Skeletal muscle tissue (tissue), 4 donors: Measurements from ENCODE around the gene EGLN3. TPM values are rescaled to one million over a fixed set of nuclear protein-coding genes. Genes with fewer than 3 reads are reported as not detected.

Experiments used
- H3K27ac ChIP-seq: one replicate; pipeline ENCODE4 v1.7.0; 2013; ENCODE audit warnings: mild to moderate bottlenecking, low read depth, low read length, inconsistent platforms
- H3K27me3 ChIP-seq, 3 donors: one replicate each; pipeline ENCODE4 v1.7.0; 2013; ENCODE audit warnings: low read length in 3 of 3; ENCODE audit not compliant: control insufficient read depth in 3 of 3, insufficient read depth in 3 of 3
- H3K36me3 ChIP-seq, 3 donors: one replicate each; pipeline ENCODE4 v1.7.0; 2013; ENCODE audit warnings: low read length in 3 of 3; ENCODE audit not compliant: control insufficient read depth in 3 of 3, insufficient read depth in 3 of 3
- H3K4me1 ChIP-seq, 3 donors: one replicate each; pipeline ENCODE4 v1.7.0; 2013; ENCODE audit warnings: low read length in 3 of 3, mild to moderate bottlenecking in 3 of 3; ENCODE audit not compliant: control insufficient read depth in 3 of 3, insufficient read depth in 3 of 3
- H3K4me3 ChIP-seq, 3 donors: one replicate each; pipeline ENCODE4 v1.7.0; 2013; ENCODE audit warnings: low read length in 3 of 3
- H3K9ac ChIP-seq, 3 donors: one replicate each; pipeline ENCODE4 v1.7.0; 2013; ENCODE audit warnings: low read length in 3 of 3, mild to moderate bottlenecking in 3 of 3, moderate library complexity in 2 of 3, low read depth in 1 of 3
- H3K9me3 ChIP-seq, 3 donors: one replicate each; pipeline ENCODE4 v1.7.0; 2013; ENCODE audit warnings: low read length in 3 of 3; ENCODE audit not compliant: control insufficient read depth in 3 of 3
- total RNA-seq: library from RNA; depleted of rRNA; stranded (reverse); fragments of >200 nt; gene quantifications from one replicate; pipeline ENCODE4 v1.2.3, GENCODE V29; 2014
- donor health status: Osteomylitis.

Gene EGLN3
- total RNA-seq, 1 donor from 2014 or later, result 60.0 TPM

DNA sequence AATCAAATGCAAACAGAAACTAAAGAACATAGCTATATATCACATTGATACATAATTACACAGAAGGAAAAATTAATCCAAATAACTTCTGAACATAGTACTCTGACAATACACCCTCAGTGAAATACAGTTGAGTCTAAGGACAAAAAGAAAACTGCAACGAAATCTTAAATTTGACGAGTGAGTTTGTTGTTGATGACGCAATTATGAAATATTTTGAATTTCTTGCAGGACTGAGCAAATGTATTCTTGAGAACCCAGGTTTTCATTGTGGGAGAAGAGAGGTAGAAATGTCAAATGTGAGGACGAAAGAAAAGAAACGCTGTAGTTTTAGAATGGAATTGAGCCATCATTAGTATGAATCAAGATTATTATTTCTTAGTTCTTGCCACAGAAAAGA lies 46.3 kb downstream of the EGLN3 start:
- Histone ChIP-seq H3K9me3 (no peaks in the 10 kb centered on the region), H3K36me3 (no peaks in the 10 kb centered on the region), H3K4me3 (no peak overlapping the region), H3K4me1 (peaks cover 0 to 2% (median 0%) of the 10 kb centered on the region in 3 donors), H3K27me3 (no peaks in the 10 kb centered on the region), H3K9ac (no peak overlapping the region), H3K27ac (no peak overlapping the region)

- Histone ChIP-seq H3K4me1 (peaks cover 0 to 2% (median 0%) of the 10 kb centered on the region in 3 donors), H3K9ac (no peak overlapping the region), H3K36me3 (no peaks in the 10 kb centered on the region), H3K9me3 (no peaks in the 10 kb centered on the region), H3K27ac (no peak overlapping the region), H3K4me3 (no peak overlapping the region), H3K27me3 (no peaks in the 10 kb centered on the region)
Measured at GRCh38 chr14:33903369-33903768, 47.5 kb downstream of the EGLN3 start.

DNA sequence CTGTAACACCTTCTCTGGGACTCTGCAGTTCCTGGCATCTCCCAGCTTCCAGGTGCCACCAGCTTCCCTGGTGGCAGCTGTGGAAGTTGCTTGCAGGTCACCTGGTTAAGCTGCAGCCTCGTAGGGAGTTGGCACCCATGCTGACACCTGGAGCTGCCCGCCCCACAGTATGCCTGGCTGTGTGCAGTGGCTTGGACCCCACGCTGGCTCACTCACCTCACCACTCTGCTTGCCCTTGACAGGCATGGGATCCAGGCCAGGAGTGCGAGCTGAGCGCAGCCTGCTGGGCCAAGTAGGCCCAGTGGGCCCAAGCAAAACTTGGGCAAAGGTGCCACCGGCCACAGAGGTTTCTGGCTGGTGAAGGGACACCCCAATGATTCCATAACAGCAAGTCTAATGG lies 48.5 kb downstream of the EGLN3 start:
- Histone ChIP-seq H3K4me3 (no peak overlapping the region), H3K9me3 (no peaks in the 10 kb centered on the region), H3K27me3 (no peaks in the 10 kb centered on the region), H3K9ac (no peak overlapping the region), H3K36me3 (no peaks in the 10 kb centered on the region), H3K27ac (no peak overlapping the region), H3K4me1 (peaks cover 0 to 6% (median 4%) of the 10 kb centered on the region in 3 donors)

DNA sequence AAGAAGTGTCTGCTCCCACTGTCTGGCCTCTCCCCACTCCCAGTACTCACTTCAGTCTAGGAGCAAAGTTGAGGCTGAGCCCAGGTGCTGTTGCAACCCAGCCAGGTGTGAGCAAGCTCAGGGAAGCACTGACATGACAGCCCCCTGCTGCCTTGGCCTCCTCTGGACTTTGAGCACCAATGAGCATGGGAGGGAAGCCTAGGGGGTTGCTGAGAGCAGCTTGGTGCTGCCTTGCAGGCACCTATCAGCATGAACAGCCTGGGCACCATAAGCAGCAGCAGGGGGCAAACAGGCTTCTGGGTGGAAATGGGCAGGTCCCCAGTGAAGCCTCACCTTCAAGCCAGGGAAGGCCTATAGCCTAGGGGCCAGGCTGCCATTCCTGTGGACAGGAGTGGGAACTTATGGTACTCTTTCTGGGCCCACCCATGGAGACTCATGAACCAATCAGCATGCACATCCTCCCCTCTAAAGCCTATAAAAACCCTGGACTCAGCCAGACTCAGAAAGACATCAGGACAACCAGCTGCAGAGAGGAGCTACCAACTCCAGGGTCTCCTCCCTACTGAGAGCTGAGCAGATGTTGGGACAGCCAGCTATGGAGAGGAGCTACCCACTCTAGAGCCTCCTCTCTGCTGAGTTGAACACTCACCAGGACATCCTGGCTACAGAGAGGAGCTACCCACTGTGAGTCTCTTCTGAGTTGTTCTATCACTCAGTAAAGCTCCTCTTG lies 49.3 kb downstream of the EGLN3 start:
- H3K4me3 ChIP-seq, result no peak overlapping the region

DNA sequence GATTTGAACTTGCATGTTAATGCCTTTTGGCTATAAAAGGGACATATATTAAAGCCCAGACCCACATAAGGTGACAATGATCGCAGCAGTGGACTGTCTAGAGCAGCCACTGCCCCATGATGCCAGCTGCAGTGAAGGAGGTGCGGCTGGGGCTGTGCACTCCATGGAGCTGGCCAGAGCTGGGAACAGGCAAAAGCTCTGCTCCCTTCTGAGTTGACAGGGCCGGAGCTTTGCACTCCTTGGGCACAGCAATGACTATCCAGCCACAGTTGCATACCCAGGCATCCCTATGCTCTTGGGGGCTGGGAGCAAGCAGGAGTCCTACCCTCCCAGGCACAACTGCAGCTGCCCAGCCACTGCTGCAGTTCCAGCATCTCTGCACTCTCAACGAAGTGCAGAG lies 50.2 kb downstream of the EGLN3 start:
- Histone ChIP-seq H3K27me3 (no peaks in the 10 kb centered on the region), H3K4me3 (no peak overlapping the region), H3K27ac (no peak overlapping the region), H3K36me3 (no peaks in the 10 kb centered on the region), H3K4me1 (peaks cover 0 to 8% (median 6%) of the 10 kb centered on the region in 3 donors), H3K9me3 (no peaks in the 10 kb centered on the region), H3K9ac (no peak overlapping the region)

More for the DNA sequence above, 49.3 kb downstream of the EGLN3 start:
- H3K27me3 ChIP-seq, result no peaks in the 10 kb centered on the region
- H3K36me3 ChIP-seq, result no peaks in the 10 kb centered on the region
- H3K27ac ChIP-seq, result no peak overlapping the region
- H3K4me1 ChIP-seq, result peaks cover 0 to 8% (median 6%) of the 10 kb centered on the region in 3 donors
- no peaks in the 10 kb centered on the region for H3K9me3 ChIP-seq
- H3K9ac ChIP-seq, result no peak overlapping the region

GRCh38 chr14:33899723-33900341 lies 51.0 kb downstream of the EGLN3 start:
- Histone ChIP-seq H3K36me3 (no peaks in the 10 kb centered on the region), H3K4me3 (no peak overlapping the region), H3K9ac (no peak overlapping the region), H3K27me3 (no peaks in the 10 kb centered on the region), H3K4me1 (peaks cover 0 to 8% (median 6%) of the 10 kb centered on the region in 3 donors), H3K9me3 (no peaks in the 10 kb centered on the region), H3K27ac (no peak overlapping the region)

GRCh38 chr14:33897878-33898535 lies 52.9 kb downstream of the EGLN3 start:
- Histone ChIP-seq H3K9ac (no peak overlapping the region), H3K27ac (no peak overlapping the region), H3K4me3 (no peak overlapping the region), H3K36me3 (no peaks in the 10 kb centered on the region), H3K4me1 (peaks cover 0 to 8% (median 6%) of the 10 kb centered on the region in 3 donors), H3K9me3 (no peaks in the 10 kb centered on the region), H3K27me3 (no peaks in the 10 kb centered on the region)

GRCh38 chr14:33897382-33897781 lies 53.5 kb downstream of the EGLN3 start:
- H3K27me3 ChIP-seq, result no peaks in the 10 kb centered on the region
- H3K4me3 ChIP-seq, result no peak overlapping the region
- no peaks in the 10 kb centered on the region for H3K36me3 ChIP-seq
- H3K27ac ChIP-seq, result no peak overlapping the region
- H3K9me3 ChIP-seq, result no peaks in the 10 kb centered on the region
- peaks cover 0 to 8% (median 6%) of the 10 kb centered on the region in 3 donors for H3K4me1 ChIP-seq
- no peak overlapping the region for H3K9ac ChIP-seq

GRCh38 chr14:33894339-33894738 lies 56.5 kb downstream of the EGLN3 start:
- Histone ChIP-seq H3K27ac (no peak overlapping the region), H3K36me3 (no peaks in the 10 kb centered on the region), H3K4me3 (no peak overlapping the region), H3K4me1 (peaks cover 0 to 6% (median 6%) of the 10 kb centered on the region in 3 donors), H3K9ac (no peak overlapping the region), H3K27me3 (no peaks in the 10 kb centered on the region), H3K9me3 (no peaks in the 10 kb centered on the region)

DNA sequence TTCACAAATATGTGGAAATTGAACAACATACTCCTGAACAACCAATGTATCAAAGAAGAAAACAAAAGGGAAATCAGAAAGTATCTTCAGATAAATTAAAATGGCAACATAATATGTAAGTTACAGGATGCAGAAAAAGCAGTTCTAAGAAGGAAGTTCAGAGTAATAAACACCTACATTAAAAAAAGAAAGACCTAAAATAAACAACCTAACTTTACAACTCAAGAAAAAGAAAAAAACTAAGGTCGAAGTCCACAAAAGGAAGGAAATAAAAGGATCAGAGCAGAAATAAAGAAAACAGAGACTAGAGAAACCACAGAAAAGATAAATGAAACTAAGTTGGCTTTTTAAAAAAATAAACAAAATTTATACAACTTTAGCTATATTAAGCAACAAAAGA lies 59.2 kb downstream of the EGLN3 start:
- Histone ChIP-seq H3K36me3 (no peaks in the 10 kb centered on the region), H3K9me3 (no peaks in the 10 kb centered on the region), H3K27me3 (no peaks in the 10 kb centered on the region), H3K9ac (no peak overlapping the region), H3K4me3 (no peak overlapping the region), H3K4me1 (no peaks in the 10 kb centered on the region), H3K27ac (no peak overlapping the region)
